Osteocyte (in vitro differentiated cells): ENCODE data around the gene TPRG1L. TPM values are rescaled to one million over a fixed set of nuclear protein-coding genes. Genes with fewer than 3 reads are reported as not detected.
A peak's percentile ranks its signal among the peaks of the same experiment; 100 is the strongest.

Experiments used
- DNase-seq: peaks from one replicate; pipeline ENCODE4 v3.0.0; 2021; ENCODE audit warnings: mixed read lengths; ENCODE audit not compliant: unreplicated experiment; ENCODE audit errors: extremely low spot score
- H3K27ac Mint-ChIP-seq: one replicate; pipeline ENCODE4 v1.8.0; 2021; ENCODE audit warnings: mild to moderate bottlenecking, mixed read lengths; ENCODE audit not compliant: unreplicated experiment
- H3K27me3 Mint-ChIP-seq: one replicate; pipeline ENCODE4 v1.8.0; 2021; ENCODE audit warnings: mixed read lengths; ENCODE audit not compliant: unreplicated experiment
- H3K36me3 Mint-ChIP-seq: one replicate; pipeline ENCODE4 v1.8.0; 2021; ENCODE audit warnings: mixed read lengths; ENCODE audit not compliant: unreplicated experiment
- H3K4me1 Mint-ChIP-seq: one replicate; pipeline ENCODE4 v1.8.0; 2021; ENCODE audit warnings: mixed read lengths; ENCODE audit not compliant: unreplicated experiment
- H3K4me3 Mint-ChIP-seq: one replicate; pipeline ENCODE4 v1.8.0; 2021; ENCODE audit warnings: mild to moderate bottlenecking, moderate library complexity, mixed read lengths; ENCODE audit not compliant: unreplicated experiment
- H3K9me3 Mint-ChIP-seq: one replicate; pipeline ENCODE4 v1.8.0; 2021; ENCODE audit warnings: mixed read lengths; ENCODE audit not compliant: unreplicated experiment
- total RNA-seq: library from RNA; stranded (reverse); gene quantifications from 2 replicates; pipeline ENCODE4 v1.2.1, GENCODE V29; 2021
- TF ChIP-seq, protein P1 (sequence below): fragments of 200-600 bp; sonication (generic); IDR thresholded peaks from 2 replicates; pipeline ENCODE4 v1.5.0; 2021; ENCODE audit warnings: antibody characterized with exemption, mild to moderate bottlenecking, moderate library complexity

TPRG1L gene
- total RNA-seq, 1 donor from 2014 or later, result 49.1 TPM

DNA sequence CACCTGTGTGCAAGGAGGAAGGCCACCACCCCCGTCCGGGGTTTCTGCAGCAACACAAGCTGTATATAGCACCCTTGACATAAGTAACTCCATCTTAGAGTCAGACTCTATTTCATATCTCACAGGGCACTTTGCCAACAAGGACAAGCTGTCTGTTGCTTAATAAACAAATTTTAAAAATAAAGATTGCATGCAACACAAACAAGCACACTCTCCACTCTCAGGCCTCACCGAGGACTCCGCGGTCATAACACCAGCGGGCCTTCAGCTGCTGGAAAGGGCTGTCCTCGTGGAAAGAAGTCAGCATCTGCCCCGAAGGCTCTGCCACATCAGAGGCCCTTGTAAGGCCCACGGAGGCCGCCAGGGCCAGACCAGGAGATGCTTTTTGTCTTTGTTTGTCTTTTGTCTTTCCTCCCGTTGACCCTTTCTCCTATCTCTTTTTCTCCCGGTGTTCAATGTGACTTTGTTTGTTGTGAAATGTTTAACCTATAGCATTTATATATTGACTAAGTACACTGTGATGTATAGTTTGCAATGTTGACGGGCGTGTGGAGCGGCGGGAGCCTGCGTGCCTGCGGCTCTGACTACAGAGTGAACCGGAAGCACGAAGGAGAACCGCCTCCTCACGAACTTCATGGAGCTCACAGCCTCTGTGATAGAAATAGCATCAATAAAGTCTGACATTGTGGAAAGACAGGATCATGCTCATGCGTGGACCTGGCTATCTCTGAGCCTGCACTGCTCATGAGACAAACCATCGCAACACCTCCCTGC lies 37.6 kb upstream of the TPRG1L start:
- Mint-ChIP-seq H3K36me3 (peaks cover 3% of the 10 kb centered on the region), H3K4me3 (no peak overlapping the region), H3K4me1 (peaks cover 15% of the 10 kb centered on the region), H3K27me3 (no peaks in the 10 kb centered on the region), H3K27ac (peak overlapping the region; percentile 31), H3K9me3 (no peaks in the 10 kb centered on the region)
- TF ChIP-seq, protein P1, sequence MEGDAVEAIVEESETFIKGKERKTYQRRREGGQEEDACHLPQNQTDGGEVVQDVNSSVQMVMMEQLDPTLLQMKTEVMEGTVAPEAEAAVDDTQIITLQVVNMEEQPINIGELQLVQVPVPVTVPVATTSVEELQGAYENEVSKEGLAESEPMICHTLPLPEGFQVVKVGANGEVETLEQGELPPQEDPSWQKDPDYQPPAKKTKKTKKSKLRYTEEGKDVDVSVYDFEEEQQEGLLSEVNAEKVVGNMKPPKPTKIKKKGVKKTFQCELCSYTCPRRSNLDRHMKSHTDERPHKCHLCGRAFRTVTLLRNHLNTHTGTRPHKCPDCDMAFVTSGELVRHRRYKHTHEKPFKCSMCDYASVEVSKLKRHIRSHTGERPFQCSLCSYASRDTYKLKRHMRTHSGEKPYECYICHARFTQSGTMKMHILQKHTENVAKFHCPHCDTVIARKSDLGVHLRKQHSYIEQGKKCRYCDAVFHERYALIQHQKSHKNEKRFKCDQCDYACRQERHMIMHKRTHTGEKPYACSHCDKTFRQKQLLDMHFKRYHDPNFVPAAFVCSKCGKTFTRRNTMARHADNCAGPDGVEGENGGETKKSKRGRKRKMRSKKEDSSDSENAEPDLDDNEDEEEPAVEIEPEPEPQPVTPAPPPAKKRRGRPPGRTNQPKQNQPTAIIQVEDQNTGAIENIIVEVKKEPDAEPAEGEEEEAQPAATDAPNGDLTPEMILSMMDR, result no peak
- no peak for DNase-seq

DNA sequence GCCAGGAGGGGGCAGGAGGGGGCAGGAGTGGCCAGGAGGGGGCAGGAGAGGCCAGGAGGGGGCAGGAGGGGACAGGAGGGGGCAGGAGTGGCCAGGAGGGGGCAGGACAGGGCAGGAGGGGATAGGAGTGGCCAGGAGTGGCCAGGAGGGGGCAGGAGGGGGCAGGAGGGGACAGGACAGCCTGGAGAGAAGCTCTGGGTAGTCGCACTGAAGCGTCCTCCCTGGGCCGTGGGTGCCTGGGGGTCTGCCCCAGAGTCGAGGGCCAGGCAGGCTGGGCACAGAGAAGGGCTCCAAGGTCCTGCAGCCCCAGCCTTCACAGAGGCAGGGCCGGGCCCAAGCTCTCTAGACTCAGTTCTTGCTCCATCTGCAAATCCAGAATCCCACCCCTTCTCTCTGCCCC lies 36.4 kb upstream of the TPRG1L start:
- H3K4me3 Mint-ChIP-seq, result no peak overlapping the region
- H3K9me3 Mint-ChIP-seq, result no peaks in the 10 kb centered on the region
- peaks cover 15% of the 10 kb centered on the region for H3K4me1 Mint-ChIP-seq
- no peaks in the 10 kb centered on the region for H3K27me3 Mint-ChIP-seq
- TF ChIP-seq, protein P1, result no peak
- H3K27ac Mint-ChIP-seq, result no peak overlapping the region
- no peaks in the 10 kb centered on the region for H3K36me3 Mint-ChIP-seq
- no peak for DNase-seq

DNA sequence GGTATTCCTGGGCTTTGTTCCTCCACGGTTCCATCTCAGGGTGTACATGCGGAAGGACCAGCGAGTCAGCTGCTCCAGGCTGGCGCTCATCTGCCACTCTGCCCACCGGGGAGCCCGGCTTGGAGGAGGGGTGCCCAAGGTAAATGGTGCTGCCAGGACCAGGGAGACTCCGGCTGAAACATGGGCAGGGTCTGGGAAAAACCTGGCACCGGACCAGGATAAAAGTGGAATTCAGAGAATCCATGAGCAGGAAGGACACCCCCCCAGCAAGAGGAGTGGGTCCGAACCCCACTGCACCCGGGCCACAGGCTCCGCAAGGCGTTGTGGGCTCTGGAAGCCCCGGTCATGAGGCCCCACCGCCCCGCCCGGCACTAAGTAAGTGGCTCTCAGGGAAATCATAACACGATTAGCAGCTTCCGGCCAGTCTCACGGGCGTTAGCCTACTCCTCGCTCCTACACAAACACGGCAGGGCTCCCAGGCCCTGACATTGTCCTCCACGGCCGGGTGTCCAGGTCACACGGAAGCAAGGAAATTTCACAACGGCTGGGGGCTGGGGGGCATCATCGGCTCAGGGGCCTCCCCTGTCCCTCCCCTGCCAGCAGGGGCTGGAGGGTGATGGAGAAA lies 34.6 kb upstream of the TPRG1L start:
- Mint-ChIP-seq H3K4me3 (no peak overlapping the region), H3K27ac (peak overlapping the region; percentile 77), H3K9me3 (no peaks in the 10 kb centered on the region), H3K27me3 (no peaks in the 10 kb centered on the region), H3K36me3 (no peaks in the 10 kb centered on the region), H3K4me1 (peaks cover 15% of the 10 kb centered on the region)
- TF ChIP-seq, protein P1, result no peak
- DNase-seq, result no peak

DNA sequence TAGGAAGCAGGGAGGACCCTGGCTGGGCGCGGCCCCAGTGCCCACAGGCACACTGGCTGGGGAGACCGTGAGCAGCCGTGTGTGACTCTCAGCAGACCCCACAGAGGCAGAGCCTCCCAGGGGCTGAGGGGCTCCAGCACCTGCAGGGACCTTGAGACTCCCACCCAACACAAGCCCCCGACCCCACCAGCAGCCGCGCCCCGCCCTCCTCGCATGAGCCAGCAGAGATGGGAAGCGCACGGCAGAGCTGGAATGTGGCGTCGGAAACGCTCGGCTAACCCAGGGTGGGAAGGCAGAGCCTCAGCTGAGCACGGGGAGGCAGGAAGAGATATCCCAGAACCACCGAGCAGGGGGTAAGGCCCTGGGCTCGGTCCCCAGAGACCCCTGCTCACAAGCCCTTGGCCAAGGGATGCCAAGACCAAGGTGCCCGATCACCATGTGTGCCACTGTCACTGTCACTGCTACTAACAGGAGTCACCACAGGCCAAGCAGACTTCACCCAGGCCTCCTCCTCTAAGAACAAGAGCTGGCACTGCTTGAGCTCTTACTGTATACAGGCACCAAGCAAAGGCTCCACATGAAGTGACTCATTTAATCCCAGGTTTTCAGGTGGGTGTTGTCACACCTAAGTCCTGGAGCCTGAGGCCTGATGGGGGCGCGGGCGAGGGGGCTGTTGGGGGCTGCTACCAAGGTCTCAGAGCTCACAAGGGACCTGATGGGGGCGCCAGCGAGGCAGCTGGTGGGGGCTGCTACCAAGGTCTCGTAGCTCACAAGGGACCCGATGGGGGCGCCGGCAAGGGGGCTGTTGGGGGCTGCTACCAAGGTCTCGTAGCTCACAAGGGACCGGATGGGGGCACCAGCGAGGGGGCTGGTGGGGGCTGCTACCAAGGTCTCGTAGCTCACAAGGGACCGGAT lies 33.6 kb upstream of the TPRG1L start:
- Mint-ChIP-seq H3K9me3 (no peaks in the 10 kb centered on the region), H3K27ac (no peak overlapping the region), H3K36me3 (no peaks in the 10 kb centered on the region), H3K27me3 (no peaks in the 10 kb centered on the region), H3K4me3 (no peak overlapping the region), H3K4me1 (peaks cover 15% of the 10 kb centered on the region)
- TF ChIP-seq, protein P1, result no peak
- DNase-seq, result no peak
